Testis (tissue), 2 donors: ENCODE measurements around the gene PSEN1.

Source experiments
- CTCF ChIP-seq, 3 experiments: fragments of 450-650 bp in 2 of 3; fragments of 200-600 bp in 1 of 3; sonication (generic) in 1 of 3; IDR thresholded peaks; one replicate each; pipeline ENCODE4 v1.5.1; 2016 to 2019; ENCODE audit warnings: antibody characterized with exemption in 3 of 3, mild to moderate bottlenecking in 2 of 3, moderate library complexity in 1 of 3
- POLR2A ChIP-seq: fragments of 450-650 bp; IDR thresholded peaks from one replicate; pipeline ENCODE4 v1.6.1; 2017; ENCODE audit warnings: antibody characterized with exemption, mild to moderate bottlenecking, moderate library complexity

- TF ChIP-seq CTCF (IDR thresholded peaks at IDR 0.05) (no peak), POLR2A (no peak)
Measured at GRCh38 chr14:73208846-73209245, 72.5 kb downstream of the PSEN1 start.
